H1 (cell line): ENCODE results near the gene WDR27. TPM values are rescaled to one million over a fixed set of nuclear protein-coding genes. Genes with fewer than 3 reads are reported as not detected.

Source experiments
- CEBPB ChIP-seq: IDR thresholded peaks from 2 replicates; pipeline ENCODE4 v1.6.1; 2012; ENCODE audit warnings: low read depth, low read length
- polyA plus RNA-seq, 7 experiments: library from polyadenylated mRNA; depleted of rRNA in 3 of 7; stranded (reverse) in 5 of 7; unstranded in 2 of 7; fragments of >200 nt in 5 of 7; fragments of 200-250 nt in 2 of 7; gene quantifications; 1 replicate in 5 of 7; 2 replicates in 1 of 7; 4 replicates in 1 of 7; pipeline versions ENCODE4 v1.2.1 to v1.2.3, GENCODE V29; 2011 to 2013; ENCODE audit warnings: missing spikeins in 2 of 7, mixed read lengths in 2 of 7
- total RNA-seq: library from RNA; stranded (reverse); fragmentation: NEBNext Ultra II Directional; extraction: Animal tissue kit (Norgen Biotek cat#: 25700); gene quantifications from 2 replicates; pipeline ENCODE4 v1.2.1, GENCODE V29; 2021

The WDR27 gene
- total and polyA plus RNA-seq, 2 of the 8 experiments (the other 6 are each of a cell fraction or from before 2014, with no cell fraction given): 53.6 to 68.6 TPM

- no peak for TF ChIP-seq CEBPB
Observed at GRCh38 chr6:169452117-169452868, 249.5 kb downstream of the WDR27 start (continued).
